ENCODE results near the gene ATP8B4. TPM values are rescaled to one million over a fixed set of nuclear protein-coding genes. Genes with fewer than 3 reads are reported as not detected.

ATP8B4 gene
- total and polyA plus RNA-seq, 2 of the 8 experiments (the other 6 are each of a cell fraction or from before 2014, with no cell fraction given): 0.17 to 0.24 TPM

DNA sequence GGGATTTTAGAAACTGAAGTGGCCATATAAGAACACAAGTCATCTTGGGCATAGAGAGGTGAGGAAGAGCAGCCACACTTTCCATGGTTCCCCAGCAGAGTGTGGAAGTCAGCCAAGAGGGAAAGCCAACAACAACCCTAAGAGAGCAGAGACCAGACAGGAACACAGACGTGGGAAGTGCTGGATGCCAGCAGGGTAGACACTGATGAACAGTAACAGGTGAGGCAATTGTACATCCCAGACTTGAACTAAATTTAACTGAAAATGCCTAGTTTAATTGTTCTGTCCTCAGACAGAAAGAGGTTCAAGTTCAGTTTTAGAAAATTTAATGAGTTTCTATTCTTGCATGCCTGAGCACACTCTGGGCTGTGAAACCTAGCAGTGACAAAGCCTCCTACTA, 212.1 kb downstream of the ATP8B4 start:
- H2BK12ac ChIP-seq (ENCODE audit: low read depth, low read length): no peak overlapping the region
- FAIRE-seq: no peak
- no peak overlapping the region for H3K9ac ChIP-seq (replicated peaks in 1 of 4; ENCODE audit: extremely low read depth in 1 of 4, low read depth in 3 of 4, low read length in 3 of 4)
- H4K8ac ChIP-seq (ENCODE audit: extremely low read depth, insufficient read depth, low read length): no peak overlapping the region
- H3K23me2 ChIP-seq (ENCODE audit: low read depth, low read length): no peaks in the 10 kb centered on the region
- H3K79me2 ChIP-seq (ENCODE audit: control insufficient read depth in 1 of 2, insufficient read depth in 2 of 2, low read length in 2 of 2): no peaks in the 10 kb centered on the region
- H3K79me1 ChIP-seq (ENCODE audit: low read depth, low read length): no peaks in the 10 kb centered on the region
- ChIA-PET CTCF (ENCODE audit: partially characterized antibody) (interaction anchor here (0.6 kb wide), 1 partner anchor 96 kb away, joined by 4 read pairs; no protein-coding TSS in a partner anchor), POLR2A (ENCODE audit: partially characterized antibody) (no interaction called here)
- no peak overlapping the region for H3K56ac ChIP-seq (replicated peaks; ENCODE audit: insufficient read length, low read depth, low read length)
- H3K27me3 ChIP-seq (replicated peaks in 1 of 4; ENCODE audit: control insufficient read depth in 3 of 4, extremely low read depth in 1 of 4, insufficient read depth in 3 of 4, low read length in 3 of 4): no peaks in the 10 kb centered on the region
- no peak overlapping the region for H3K18ac ChIP-seq (ENCODE audit: extremely low read depth, low read length)
- H3K4me3 ChIP-seq (ENCODE audit: extremely low read depth in 1 of 4, insufficient read depth in 2 of 4, low read depth in 3 of 4, low read length in 4 of 4): no peak overlapping the region
- H3K4ac ChIP-seq (replicated peaks; ENCODE audit: insufficient read length, low read depth, low read length): no peak overlapping the region
- no peaks in the 10 kb centered on the region for H3K9me3 ChIP-seq (ENCODE audit: insufficient read depth in 2 of 2, low read depth in 1 of 2, low read length in 1 of 2)
- no peak overlapping the region for H4K91ac ChIP-seq (replicated peaks; ENCODE audit: insufficient read length, low read length)
- no peaks in the 10 kb centered on the region for H3K36me3 ChIP-seq (ENCODE audit: control insufficient read depth in 2 of 4, insufficient read depth in 4 of 4, low read length in 3 of 4)
- H4K20me1 ChIP-seq (replicated peaks in 1 of 2; ENCODE audit: control insufficient read depth in 1 of 2, insufficient read depth in 2 of 2, low read length in 2 of 2): no peaks in the 10 kb centered on the region
- no peak for DNase-seq (ENCODE audit: low read depth in 1 of 2, low spot score in 2 of 2)
- H2AK5ac ChIP-seq (ENCODE audit: low read depth, low read length): no peak overlapping the region
- no peak for TF ChIP-seq JUN (IDR thresholded peaks at IDR 0.05; ENCODE audit: low read depth, low read length)
- TF ChIP-seq KDM1A (IDR thresholded peaks at IDR 0.05; ENCODE audit: borderline replicate concordance, low read length): no peak
- H2BK15ac ChIP-seq (ENCODE audit: low read length): no peak overlapping the region
- H2BK5ac ChIP-seq (ENCODE audit: low read depth, low read length): no peak overlapping the region
- no peaks in the 10 kb centered on the region for H3K4me1 ChIP-seq (replicated peaks in 1 of 4; ENCODE audit: control insufficient read depth in 3 of 4, insufficient read depth in 4 of 4, low read length in 3 of 4)
- H3K14ac ChIP-seq (ENCODE audit: insufficient read length): no peak overlapping the region
- 92% methylated on average over 1 of the region's 1 CpG; no CpG with 5 or more reads in 1 of the 2 experiments for WGBS, 2 experiments (ENCODE audit: extremely low coverage in 1 of 2, insufficient coverage in 1 of 2, insufficient read length in 1 of 2, insufficient replicate concordance in 2 of 2, low coverage in 1 of 2, low lambda C conversion rate in 2 of 2, missing lambda C conversion rate in 1 of 2)
- H2AFZ ChIP-seq (ENCODE audit: low read length): no peak overlapping the region
- H2BK120ac ChIP-seq (replicated peaks; ENCODE audit: low read depth, low read length): no peak overlapping the region
- H3K4me2 ChIP-seq (ENCODE audit: insufficient read depth in 1 of 2, low read depth in 2 of 2, low read length in 2 of 2): no peak overlapping the region
- no peak overlapping the region for H2BK20ac ChIP-seq (ENCODE audit: low read length)
- no peak overlapping the region for H3K27ac ChIP-seq (ENCODE audit: low read depth, low read length)
- H3K23ac ChIP-seq (ENCODE audit: insufficient read length): no peak overlapping the region
- no peak overlapping the region for H4K5ac ChIP-seq (ENCODE audit: insufficient read length, low read depth, low read length)
